Daoy (cell line): ENCODE results near the gene CEP120. TPM values are rescaled to one million over a fixed set of nuclear protein-coding genes. Genes with fewer than 3 reads are reported as not detected.
A peak's percentile ranks its signal among the peaks of the same experiment; 100 is the strongest.
"Not testable (repeated sequence)": the region's sequence is repeated elsewhere in the genome, so short reads cannot be mapped to it uniquely, and the experiment has no call there.

ENCODE experiments used
- DNase-seq: peaks from one replicate; pipeline ENCODE4 v3.0.0-alpha.2; 2015; ENCODE audit warnings: low read depth
- total RNA-seq: library from RNA; depleted of rRNA; stranded (reverse); fragments of >200 nt; shearing (Covaris generic); gene quantifications from 2 replicates; pipeline ENCODE4 v1.2.3, GENCODE V29; 2014

CEP120 gene
- total RNA-seq, 1 experiment from 2014 or later = 15.2 TPM

DNA sequence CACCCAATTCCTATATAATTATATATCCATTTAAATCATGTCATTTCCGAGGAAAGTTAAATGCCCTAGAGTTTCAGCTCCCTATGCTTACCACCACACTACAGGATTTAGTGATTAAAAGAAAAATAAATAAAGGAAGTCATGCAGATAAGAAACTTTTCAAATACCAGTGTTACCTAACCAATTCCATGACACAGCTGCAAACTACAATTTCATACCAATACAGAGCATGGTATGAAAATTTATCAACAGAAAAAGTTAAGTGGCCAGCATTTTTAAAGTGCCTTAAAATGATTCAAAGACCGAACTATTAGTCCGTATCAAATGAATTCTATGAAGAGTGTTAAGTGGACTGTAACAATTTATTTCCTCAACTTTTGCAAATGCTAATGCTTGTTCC is 35.9 kb downstream of the CEP120 start:
- no peak for DNase-seq

DNA sequence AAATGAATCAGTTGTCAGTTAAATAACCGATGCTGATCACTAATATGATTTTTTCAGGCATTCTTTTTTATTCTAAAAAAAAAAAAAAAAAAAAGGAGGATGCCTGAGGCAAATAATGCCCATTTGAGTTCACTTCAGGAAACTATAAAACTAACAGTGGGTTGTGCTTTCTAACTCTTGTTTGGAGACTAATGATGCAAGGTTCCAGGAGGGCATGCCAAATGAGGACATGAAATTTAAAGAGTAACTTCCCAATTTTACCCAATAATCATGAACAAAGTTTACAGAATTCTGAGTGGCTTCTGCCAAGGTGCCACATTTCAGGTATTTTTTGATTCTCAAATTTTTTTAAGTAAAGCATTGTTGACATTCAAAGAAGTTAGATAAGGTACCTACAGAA is 41.0 kb downstream of the CEP120 start:
- DNase-seq = no peak

DNA sequence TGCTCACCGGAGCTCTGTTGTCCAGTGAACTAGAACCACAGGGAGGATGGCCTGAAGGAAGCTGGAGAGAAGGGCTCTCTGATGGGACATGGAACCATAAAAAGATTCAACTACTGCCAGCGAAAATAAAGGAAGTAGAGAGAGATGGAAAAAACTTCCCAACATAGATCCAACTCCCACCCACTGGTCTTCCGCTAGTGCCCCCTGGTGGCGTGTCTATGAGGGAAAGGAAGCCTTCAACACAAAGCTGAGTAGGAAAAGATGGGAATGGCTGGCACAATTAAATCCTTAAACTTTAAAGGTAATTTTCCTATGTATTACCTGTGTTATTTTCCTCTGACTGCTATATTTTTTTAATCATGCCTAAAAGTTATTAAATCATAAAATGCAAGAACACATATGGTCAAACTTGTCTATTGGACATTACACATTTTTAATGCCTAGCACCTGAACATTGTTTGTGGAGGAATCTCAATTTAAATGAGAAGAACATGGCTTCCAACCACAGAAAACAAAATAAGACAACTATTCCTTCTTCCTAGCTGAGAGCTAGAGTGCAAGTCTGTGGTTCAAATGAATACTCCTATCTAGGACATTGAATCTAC is 51.5 kb downstream of the CEP120 start:
- peak; percentile 38 for DNase-seq

DNA sequence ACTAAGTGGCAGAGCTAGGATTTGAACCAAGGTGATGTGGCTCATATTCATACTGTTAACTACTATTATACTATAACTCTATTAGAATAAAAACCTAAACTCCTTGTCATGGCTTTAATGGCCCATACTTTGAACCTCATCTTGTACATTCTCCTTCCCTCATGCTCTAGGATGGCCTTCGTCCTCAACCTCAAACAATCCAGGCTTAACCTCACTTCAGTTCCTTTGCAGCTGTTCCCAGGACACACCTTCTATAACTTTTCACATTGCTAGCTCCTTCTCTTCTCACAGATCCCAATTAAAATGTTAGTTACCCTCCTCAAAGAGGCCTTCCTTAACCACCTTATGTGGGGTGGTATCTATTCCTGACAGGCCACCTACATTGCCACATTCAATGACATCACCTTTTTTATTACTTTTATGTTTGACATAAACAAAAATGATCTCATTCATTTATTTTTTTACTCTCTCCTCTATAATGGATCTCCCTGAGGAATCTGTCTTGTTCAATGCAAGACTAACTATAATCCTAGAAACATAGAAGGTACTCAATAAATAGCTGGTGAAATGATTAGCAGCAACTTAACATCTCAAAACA is 53.7 kb downstream of the CEP120 start:
- no peak for DNase-seq

DNA sequence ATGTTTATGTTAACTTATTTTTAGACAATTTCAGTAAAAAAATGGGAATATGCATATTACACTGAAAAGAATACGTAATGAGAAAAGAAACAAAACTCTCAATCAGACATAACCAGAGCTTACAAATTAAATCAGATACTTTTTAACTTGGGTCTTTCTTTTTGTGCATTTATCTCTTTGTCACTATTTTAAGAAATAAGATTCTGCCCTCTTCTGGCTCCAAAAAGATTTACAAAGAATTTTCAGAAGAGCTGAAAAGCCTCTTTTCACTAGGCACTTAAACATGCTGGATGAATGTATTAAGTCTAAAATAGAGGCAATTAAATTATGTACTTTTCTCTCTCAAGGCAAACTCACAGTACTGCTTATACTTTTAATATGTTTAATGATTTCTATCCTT is 55.5 kb downstream of the CEP120 start:
- no peak for DNase-seq

DNA sequence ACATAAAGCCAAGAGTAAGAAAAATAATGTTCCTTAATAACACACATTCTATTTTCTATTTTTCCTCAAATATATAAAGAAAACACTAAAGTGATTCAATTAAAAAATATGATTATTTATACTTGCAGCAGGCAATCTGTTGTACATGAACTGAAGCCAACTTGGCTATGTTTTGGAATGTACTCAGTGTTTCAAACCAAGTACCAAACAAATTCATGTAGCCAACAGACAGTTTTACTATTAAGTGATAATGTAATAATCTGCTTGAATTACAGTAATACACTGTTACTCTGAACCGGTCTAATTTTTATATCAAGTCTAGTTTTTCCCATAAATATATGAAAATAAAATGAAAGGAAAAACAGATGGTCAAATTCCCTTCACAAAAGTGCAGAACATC is 58.0 kb downstream of the CEP120 start:
- DNase-seq = no peak

DNA sequence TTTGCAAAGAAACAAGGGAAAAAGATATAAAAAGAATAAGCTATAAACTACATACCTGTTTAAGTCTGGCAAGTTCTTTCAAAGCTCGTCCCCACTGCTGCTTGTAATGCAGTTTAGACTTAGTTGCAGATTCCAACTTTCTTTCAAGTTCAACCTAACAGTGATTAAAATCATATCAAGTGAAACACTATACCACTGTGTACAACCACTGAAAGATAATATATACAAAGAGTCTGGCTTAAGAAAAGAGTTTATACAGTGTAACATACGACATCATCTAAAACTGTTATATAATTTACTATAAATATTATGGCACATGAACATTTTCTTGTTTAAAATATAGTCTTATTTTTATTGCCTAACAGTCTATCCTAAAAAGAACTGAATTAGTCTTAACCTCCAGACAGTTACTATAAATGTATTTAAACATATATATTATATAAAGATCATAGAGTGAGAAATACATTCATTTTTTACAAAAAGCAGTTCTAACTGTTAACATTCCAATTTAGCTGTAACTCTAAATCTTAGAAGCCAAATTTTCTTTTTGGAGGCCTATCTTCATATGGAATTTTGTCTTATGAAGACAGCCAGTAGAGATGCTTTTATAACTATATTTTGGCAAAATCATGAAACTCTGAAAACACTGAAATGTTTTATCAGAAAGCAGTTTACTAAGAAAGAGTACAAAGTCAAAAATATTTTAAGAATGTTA is 58.6 kb downstream of the CEP120 start:
- no peak for DNase-seq

DNA sequence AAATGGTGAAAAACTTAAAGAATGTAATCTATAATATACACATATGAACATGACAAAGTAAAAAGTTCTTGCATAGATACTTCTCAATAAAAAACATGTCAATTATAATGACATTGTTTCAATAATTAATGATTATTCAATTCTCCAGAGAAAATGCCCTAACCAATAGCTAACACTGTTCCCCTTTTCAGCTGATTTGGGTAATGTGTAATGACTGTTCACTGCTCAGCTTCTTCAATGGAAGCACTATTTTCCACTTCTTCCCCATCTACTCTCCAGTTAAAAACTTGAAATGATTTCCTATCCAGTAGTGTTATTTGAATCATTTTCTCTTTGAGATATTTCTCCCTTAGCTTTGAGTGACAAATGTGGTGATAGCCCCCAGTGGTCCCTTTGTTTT is 62.3 kb downstream of the CEP120 start:
- no peak for DNase-seq

DNA sequence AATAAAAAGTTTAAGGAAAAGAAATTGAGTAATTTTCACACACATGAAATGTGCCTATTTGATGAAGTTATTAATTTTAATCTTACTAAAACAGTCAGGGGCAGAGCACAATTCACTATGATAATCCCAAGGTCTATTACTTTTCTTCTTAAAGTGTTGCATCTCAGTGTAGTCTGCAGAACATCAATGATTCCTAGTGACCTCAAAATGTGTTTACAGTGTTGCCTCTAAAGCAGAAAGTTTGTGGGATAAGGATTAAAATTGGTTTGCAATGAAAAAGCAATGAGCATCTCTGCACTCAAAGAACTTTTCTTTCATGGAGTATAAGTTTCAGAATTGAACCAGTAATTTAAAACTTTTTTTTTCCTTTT is 63.0 kb downstream of the CEP120 start:
- no peak for DNase-seq

DNA sequence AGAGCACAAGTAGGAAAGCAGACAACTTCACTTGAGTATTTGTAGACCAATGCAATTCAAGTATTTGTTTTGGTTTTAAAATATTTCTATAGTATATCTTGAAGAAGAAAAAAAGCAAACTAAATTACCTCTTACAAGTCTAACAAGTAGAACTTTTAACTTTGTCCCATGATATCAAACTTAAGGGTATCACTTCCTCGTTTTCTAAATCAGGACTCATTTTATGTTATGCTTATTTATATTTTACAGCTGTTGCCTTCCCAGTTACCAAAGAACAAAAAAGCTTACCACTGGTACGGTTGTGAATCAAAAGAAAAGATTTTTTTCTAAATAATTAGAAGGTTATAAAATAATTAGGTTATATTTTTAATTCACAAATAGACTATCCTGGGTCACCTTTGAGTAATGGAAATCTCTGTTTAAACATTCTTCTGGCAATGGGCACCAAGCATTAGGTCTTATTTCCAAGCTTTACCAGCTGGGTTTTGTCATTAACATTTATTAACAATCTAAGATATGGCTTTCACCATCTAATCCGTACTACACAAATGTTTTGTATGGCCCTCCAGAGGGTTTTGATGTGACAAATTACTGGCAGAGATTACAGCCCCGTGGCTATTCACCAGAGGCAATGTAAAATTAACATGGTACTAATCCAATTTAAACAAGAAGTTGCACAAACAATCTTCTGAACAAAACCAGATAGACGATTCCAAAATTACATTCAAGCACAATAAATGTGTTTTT is 63.6 kb downstream of the CEP120 start:
- no peak for DNase-seq

DNA sequence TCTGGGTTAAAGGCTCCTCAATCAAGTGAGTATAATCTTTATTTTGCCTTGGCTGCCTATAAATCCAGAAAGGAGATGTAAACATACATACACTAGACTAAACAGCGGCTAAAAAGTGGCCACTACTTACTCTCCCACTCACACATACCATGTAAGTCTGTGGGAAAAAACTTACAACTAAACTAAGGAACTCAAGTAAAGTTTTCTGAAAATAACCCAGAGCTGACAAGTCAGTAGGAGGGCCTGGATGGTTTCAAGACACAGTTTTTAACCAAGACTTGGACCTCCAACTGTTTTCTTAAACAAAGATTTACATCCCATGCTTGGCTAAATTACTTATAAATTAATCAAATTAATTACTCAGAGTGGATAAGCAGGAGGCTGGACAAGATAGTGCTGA is 64.5 kb downstream of the CEP120 start:
- DNase-seq = no peak

DNA sequence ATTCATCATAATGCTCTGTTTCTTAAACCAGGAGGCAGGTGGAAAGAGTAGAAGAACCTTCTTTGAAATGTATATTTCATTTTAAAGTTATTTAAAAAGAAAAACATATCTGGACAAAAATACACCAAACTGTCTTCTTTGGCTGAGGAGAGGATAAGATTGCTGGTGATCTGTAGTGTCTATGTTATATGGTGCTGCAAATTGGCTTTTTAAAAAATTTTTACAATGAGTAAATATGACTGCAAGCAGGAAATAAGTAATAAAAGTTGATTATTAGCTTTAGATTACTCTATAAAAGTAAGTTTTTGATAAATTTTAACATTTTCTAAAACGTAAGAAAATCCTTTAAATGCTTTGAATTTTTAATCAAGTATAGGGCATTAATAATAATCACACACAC is 64.9 kb downstream of the CEP120 start:
- DNase-seq = no peak

DNA sequence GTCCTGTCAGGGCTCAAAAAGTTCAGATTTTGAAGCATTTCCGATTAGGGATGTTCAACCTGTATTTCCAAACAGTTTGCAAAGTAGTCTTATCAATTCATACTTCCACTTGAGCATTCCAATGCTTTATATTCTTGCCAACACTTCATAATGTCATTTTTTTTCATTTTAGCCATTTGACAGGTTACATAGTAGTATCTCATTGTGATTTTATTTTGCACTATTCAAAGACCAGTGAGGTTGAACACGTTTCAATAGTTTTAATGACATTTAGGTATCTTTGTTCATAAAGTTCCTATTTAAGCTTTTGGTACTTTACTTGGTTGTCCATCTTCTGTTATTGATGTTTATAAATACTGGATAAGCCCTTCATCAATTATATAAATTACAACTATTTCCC is 71.4 kb downstream of the CEP120 start:
- no peak for DNase-seq

DNA sequence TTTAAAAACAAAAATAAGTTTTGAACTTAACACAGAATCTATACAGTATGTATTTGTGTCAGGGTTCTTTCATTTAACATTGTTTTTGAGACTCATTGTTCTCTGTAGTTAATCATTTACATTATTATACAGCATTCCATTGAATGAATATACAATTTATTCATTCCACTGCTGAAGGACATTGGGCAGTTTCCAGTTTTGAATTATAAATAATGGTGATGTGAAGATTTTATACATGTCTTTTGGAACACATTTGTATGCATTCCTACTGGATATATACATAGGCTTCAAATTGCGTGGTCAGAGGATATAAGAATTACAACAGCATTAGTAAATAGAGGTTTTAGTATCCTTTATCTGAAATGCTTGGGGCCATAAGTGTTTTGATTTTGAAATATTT is 72.0 kb downstream of the CEP120 start:
- no peak for DNase-seq

DNA sequence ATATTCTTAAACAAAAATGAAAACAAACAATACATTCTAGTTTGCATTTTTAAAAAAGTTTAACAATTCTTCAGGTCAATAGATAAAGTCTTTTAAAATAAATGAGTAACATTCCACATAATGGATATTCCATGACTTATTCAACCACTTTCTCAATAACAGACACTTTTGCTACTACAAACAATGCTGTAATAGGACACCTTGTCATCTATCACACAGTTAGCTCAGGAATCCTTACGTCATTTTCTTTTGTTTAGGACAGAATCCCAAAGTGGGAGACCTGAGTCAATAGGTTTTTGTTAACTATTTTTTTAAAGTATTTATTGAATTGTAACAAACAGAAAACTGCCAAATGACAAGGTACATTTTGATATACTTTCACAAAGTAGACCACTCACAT is 72.5 kb downstream of the CEP120 start:
- no peak for DNase-seq

DNA sequence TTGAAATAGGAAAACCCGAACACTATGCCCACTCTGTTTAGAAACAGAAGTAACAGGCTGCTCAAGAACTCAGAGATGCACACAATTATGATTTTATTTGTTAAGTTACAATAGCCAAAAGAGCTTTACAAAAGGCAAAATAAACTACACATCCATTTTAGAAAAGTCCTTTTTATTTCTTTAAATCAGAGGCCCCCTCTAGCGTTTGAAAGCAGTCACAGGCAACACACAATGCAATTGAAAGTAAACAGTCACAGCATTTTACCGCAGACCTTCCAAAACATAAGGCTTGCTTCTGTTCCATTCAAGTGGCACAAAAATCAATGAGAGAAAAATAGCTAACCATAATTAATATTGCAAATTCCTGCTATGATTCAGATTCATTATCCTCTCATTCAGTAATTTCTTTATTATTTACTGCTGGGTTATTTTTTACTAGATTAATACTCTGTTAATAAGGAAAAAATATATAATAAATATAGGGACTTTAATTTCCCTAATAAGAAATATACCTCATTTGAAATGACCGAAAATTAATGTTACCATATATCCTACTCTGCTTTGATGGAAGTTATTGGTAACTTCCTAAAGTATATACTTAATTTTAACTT is 78.3 kb downstream of the CEP120 start:
- DNase-seq = peak; percentile 8

DNA sequence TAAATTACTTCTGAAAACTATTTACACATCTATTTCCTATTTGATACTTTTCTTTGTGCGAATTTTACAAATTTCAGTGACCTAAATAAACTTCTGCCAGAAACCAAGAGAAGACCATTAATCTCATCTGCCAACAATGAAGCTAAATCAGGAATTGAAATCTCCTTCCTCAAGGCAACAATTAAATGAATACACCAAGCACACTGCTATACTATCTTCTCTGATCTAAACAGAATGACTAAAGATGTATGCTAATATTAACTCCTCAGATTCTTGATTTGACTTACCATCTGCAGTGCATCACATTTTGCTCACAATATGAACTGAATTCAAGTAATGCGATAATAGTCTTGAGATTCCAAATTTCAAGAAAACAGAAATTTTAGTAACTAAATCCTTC is 82.3 kb downstream of the CEP120 start:
- no peak for DNase-seq

DNA sequence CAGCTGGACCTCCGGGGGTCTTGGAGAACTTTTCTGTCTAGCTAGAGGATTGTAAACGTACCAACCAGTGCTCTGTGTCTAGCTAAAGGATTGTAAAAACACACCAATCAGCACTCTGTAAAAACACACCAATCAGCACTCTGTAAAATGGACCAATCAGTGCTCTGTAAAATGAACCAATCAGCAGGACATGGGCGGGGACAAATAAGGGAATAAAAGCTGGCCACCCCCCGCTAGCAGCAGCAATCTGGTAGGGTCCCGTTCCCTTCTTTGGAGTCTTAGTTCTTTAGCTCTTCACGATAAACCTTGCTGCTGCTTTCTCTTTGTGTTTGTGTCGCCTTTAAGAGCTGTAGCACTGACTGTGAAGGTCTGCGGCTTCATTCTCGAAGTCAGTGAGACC is 114.8 kb downstream of the CEP120 start:
- not testable (repeated sequence) for DNase-seq

DNA sequence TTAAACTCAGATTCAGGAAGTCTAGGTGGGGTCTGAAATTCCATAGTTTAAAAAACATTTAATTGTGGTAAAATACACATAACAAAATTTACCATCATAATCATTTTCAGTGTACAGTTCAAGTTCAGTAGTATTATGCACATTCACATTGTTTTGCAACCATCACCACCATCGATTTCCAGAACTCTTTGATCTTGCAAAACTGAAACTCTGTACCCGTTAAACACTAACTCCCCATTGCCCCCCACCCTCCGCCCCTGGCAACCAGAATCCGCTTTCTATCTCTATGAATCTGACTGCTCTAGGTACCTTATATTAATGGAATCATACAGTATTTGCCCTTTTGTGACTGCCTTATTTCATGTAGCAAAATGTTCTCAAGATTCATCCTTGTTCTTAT is 117.5 kb downstream of the CEP120 start:
- no peak for DNase-seq

DNA sequence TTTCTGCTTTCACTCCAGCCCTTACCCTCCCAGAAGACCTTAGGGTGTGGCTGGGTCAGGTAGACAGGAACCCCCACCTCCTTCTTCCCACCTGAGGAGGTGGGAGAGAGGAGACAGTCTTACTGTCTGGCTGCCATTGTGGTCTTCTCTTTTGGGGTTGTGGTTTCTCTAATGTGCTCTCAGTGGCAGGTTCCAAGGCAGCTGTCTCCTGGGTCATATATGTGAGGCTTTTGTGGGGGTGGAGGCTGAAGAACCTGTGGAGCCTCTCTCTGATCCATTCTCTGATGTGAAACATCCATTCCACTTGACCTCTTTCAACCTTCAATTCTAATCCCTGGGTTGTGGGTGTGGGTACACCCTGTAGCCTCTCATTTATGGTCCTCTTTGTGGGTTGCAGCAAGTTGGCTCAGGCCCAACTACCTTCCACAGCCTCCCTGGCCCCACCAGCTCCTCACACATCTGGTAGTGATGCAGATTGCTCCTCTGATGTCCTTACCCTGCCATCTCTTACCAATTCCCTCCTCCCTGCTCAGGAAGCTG is 118.4 kb downstream of the CEP120 start:
- DNase-seq = no peak

DNA sequence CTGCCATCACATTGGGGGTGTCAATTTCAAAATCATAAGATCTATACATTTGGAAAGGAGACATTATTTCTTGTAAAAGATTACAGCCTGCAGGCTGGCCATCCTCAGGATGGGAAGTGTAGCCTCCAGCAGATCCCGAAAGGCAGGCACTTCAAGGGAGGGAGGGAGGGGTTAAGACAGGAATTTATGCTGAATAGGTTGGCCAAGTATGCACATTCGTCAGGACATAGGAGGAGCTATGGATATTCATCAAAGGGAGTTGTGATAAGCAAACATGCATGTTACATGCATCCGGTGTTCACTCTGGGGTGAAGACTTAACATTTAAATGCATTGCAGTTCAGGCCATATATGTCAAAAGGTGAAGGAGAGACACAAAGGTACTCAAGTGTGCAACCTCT is 119.4 kb downstream of the CEP120 start:
- no peak for DNase-seq

DNA sequence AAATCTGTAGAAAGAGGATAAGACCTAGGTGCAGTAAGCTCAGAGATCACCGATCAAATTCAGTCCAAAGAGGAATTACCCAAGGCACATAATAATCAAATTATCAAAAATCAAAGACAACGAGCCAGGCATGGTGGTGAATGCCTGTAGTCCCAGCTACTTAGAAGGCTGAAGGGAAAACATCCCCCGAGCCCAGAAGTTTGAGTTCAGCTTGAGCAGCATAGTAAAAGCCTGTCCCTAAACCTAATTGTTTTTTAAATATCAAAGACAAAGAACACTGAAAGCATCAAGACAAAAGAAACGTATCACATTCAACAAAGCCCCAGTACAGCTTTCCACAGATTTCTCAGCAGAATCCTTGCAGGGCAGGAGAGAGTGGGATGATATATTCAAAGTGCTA is 122.9 kb downstream of the CEP120 start:
- no peak for DNase-seq
